ENCODE measurements around the gene OMP.

- no peak for TF ChIP-seq CTCF (conservative IDR thresholded peaks at IDR 0.05; ENCODE audit: low read depth, low read length)
- no peak for TF ChIP-seq POLR2A (IDR thresholded peaks at IDR 0.05; ENCODE audit: low read depth, low read length)
- TF ChIP-seq BHLHE40 (IDR thresholded peaks at IDR 0.05; ENCODE audit: low read depth, low read length): no peak
- no peak for TF ChIP-seq CEBPB (IDR thresholded peaks at IDR 0.05; ENCODE audit: low read depth, low read length)
- no peak for TF ChIP-seq RFX5 (IDR thresholded peaks at IDR 0.05; ENCODE audit: low read depth, low read length)
Observed at GRCh38 chr11:77144857-77145428, 42.3 kb downstream of the OMP start.

All from IMR-90 (cell line).